Endothelial cell of umbilical vein (primary cell): Measurements from ENCODE around the gene IGSF1. TPM values are rescaled to one million over a fixed set of nuclear protein-coding genes. Genes with fewer than 3 reads are reported as not detected.

Experiments
- BruUV-seq: library from RNA; stranded (reverse); fragments of 400-500 nt; replicated peaks from 2 replicates; lab custom pipeline; 2021; lab: Mats Ljungman, UMichigan
- CTCF ChIA-PET: fragments of 300-600, 350-600 bp; sonication (Branson Sonifier 250); formaldehyde crosslinking; loops from one replicate; lab custom pipeline; 2021; ENCODE audit warnings: antibody characterized with exemption, inconsistent platforms; lab: Charles Lee
- POLR2A ChIA-PET: fragments of 300-600, 350-600 bp; sonication (Branson Sonifier 250); formaldehyde crosslinking; loops from one replicate; lab custom pipeline; 2021; ENCODE audit warnings: antibody characterized with exemption, inconsistent platforms; lab: Charles Lee
- DNase-seq: peaks from one replicate; pipeline ENCODE4 v3.0.0-alpha.2; 2011; ENCODE audit warnings: low read depth, low spot score
- FAIRE-seq: peaks from 2 replicates; lab custom pipeline; 2011; peaks lifted over from hg19 to GRCh38; lab: Jason Lieb, UNC
- H2AFZ ChIP-seq: 2 replicates; pipeline ENCODE4 v1.6.0; 2012; ENCODE audit warnings: low read depth, low read length, control low read depth, inconsistent platforms
- H3K27ac ChIP-seq: 2 replicates; pipeline ENCODE4 v1.5.1; 2011; ENCODE audit warnings: low read depth, mild to moderate bottlenecking, control low read depth, low read length, moderate library complexity; ENCODE audit not compliant: insufficient read depth
- H3K27me3 ChIP-seq, 2 experiments: 2 replicates each; pipeline versions ENCODE4 v1.6.0 to v1.6.1; 2011; ENCODE audit warnings: low read length in 2 of 2, mixed read lengths in 1 of 2; ENCODE audit not compliant: control insufficient read depth in 2 of 2, insufficient read depth in 2 of 2
- H3K36me3 ChIP-seq, 2 experiments: 2 replicates in 1 of 2; 3 replicates in 1 of 2; pipeline ENCODE4 v1.5.1; 2011; ENCODE audit warnings: low read length in 2 of 2, mild to moderate bottlenecking in 1 of 2, moderate library complexity in 1 of 2; ENCODE audit not compliant: control insufficient read depth in 2 of 2, insufficient read depth in 2 of 2; ENCODE audit errors: extremely low read depth in 1 of 2
- H3K4me1 ChIP-seq: 3 replicates; pipeline ENCODE4 v1.5.1; 2011; ENCODE audit warnings: mild to moderate bottlenecking, low read length; ENCODE audit not compliant: control insufficient read depth, insufficient read depth; ENCODE audit errors: extremely low read depth
- H3K4me2 ChIP-seq: 2 replicates; pipeline ENCODE4 v1.6.1; 2011; ENCODE audit warnings: low read length, control low read depth, mixed read lengths; ENCODE audit not compliant: insufficient read depth
- H3K4me3 ChIP-seq, 3 experiments: fragments of 200-600 bp in 1 of 3; sonication (generic), shearing (Covaris generic) in 1 of 3; replicated peaks in 1 of 3; 2 replicates each; pipeline ENCODE4 v1.5.1; 2011 to 2016; ENCODE audit warnings: control low read depth in 3 of 3, low read length in 3 of 3, mild to moderate bottlenecking in 2 of 3, inconsistent platforms in 1 of 3, low read depth in 1 of 3, moderate library complexity in 1 of 3; ENCODE audit not compliant: insufficient read depth in 1 of 3
- H3K79me2 ChIP-seq: 2 replicates; pipeline ENCODE4 v1.6.0; 2012; ENCODE audit warnings: low read length, inconsistent platforms; ENCODE audit not compliant: control insufficient read depth, insufficient read depth
- H3K9ac ChIP-seq: replicated peaks from 2 replicates; pipeline ENCODE3; 2011; ENCODE audit warnings: low read length, control low read depth; ENCODE audit not compliant: insufficient read depth; ENCODE audit errors: extremely low read depth
- H3K9me1 ChIP-seq: replicated peaks from 3 replicates; pipeline ENCODE4 v1.6.0; 2011; ENCODE audit warnings: mild to moderate bottlenecking, low read length; ENCODE audit not compliant: control insufficient read depth, insufficient read depth; ENCODE audit errors: extremely low read depth
- H3K9me3 ChIP-seq: replicated peaks from 2 replicates; pipeline ENCODE4 v1.5.1; 2012; ENCODE audit warnings: low read length, inconsistent platforms; ENCODE audit not compliant: control insufficient read depth, insufficient read depth
- H4K20me1 ChIP-seq: replicated peaks from 2 replicates; pipeline ENCODE3; 2011; ENCODE audit warnings: mild to moderate bottlenecking, low read length; ENCODE audit not compliant: control insufficient read depth, insufficient read depth; ENCODE audit errors: extremely low read depth
- EZH2 ChIP-seq: IDR thresholded peaks from 2 replicates; pipeline ENCODE4 v1.6.1; 2012; ENCODE audit warnings: borderline replicate concordance, low read depth, mild to moderate bottlenecking, moderate library complexity, low read length, inconsistent platforms; ENCODE audit not compliant: severe bottlenecking
- FOS ChIP-seq: IDR thresholded peaks from 2 replicates; pipeline ENCODE4 v1.6.1; 2011; ENCODE audit warnings: mild to moderate bottlenecking, low read length, moderate library complexity, borderline replicate concordance; ENCODE audit not compliant: insufficient read depth
- GATA2 ChIP-seq: IDR thresholded peaks from 2 replicates; pipeline ENCODE4 v1.7.0; 2011; ENCODE audit warnings: low read depth, mild to moderate bottlenecking, moderate library complexity, mixed read lengths, low read length; ENCODE audit not compliant: insufficient read length, insufficient read depth
- JUN ChIP-seq: IDR thresholded peaks from 2 replicates; pipeline ENCODE4 v1.6.1; 2011; ENCODE audit warnings: borderline replicate concordance, low read depth; ENCODE audit not compliant: insufficient read length, insufficient read depth
- MYC ChIP-seq: IDR thresholded peaks from one replicate; pipeline ENCODE4 v1.6.1; 2011; ENCODE audit warnings: mild to moderate bottlenecking, low read depth, low read length
- POLR2A ChIP-seq: IDR thresholded peaks from 2 replicates; pipeline ENCODE4 v1.6.1; 2012; ENCODE audit warnings: low read depth, mild to moderate bottlenecking, control low read depth, low read length
- POLR2AphosphoS5 ChIP-seq: IDR thresholded peaks from 2 replicates; pipeline ENCODE4 v1.6.1; 2012; ENCODE audit warnings: low read depth, mild to moderate bottlenecking, control low read depth, low read length, moderate library complexity; ENCODE audit not compliant: insufficient read depth
- dilution Hi-C: fragments of 300-500 bp; cut with MboI; formaldehyde crosslinking; loops from one replicate; pipeline ENCODE4 v1.15.0; 2019; ENCODE audit warnings: low sequenced_read_pairs; ENCODE audit not compliant: extremely low pct_ligation_motif_present
- intact Hi-C: fragments of 100-400 bp; cut with micrococcal nuclease; formaldehyde crosslinking; loops from one replicate; pipeline ENCODE4 v1.10.0; 2022
- polyA plus RNA-seq, 4 experiments: library from polyadenylated mRNA; depleted of rRNA in 3 of 4; stranded (reverse) in 3 of 4; unstranded in 1 of 4; fragments of >200 nt; gene quantifications; 2 replicates each; pipeline versions ENCODE4 v1.2.1 to v1.2.3, GENCODE V29; 2011 to 2012; ENCODE audit warnings: missing spikeins in 1 of 4
- total RNA-seq: library from RNA; stranded (reverse); gene quantifications from 2 replicates; pipeline ENCODE4 v1.2.3, GENCODE V29; 2021
- TF ChIP-seq, protein P1 (sequence below), 2 donors: IDR thresholded peaks; 1 replicate in 1 of 2; 2 replicates in 1 of 2; pipeline ENCODE4 v1.5.1; 2011; ENCODE audit warnings: low read length in 2 of 2, mild to moderate bottlenecking in 2 of 2, moderate library complexity in 2 of 2, control low read depth in 1 of 2, inconsistent platforms in 1 of 2, low read depth in 1 of 2; ENCODE audit not compliant: insufficient read depth in 1 of 2; ENCODE audit errors: extremely low read depth in 1 of 2
- TF ChIP-seq, protein P2 (sequence below): IDR thresholded peaks from 2 replicates; pipeline ENCODE4 v1.6.1; 2011; ENCODE audit not compliant: insufficient read depth, insufficient read length

The IGSF1 gene
- total and polyA plus RNA-seq, 2 donors (not counting 3 experiments of a cell fraction or from before 2014, with no cell fraction given): not detected

GRCh38 chrX:131279197-131279596, 9.9 kb downstream of the IGSF1 start:
- Histone ChIP-seq H3K27ac (no peak overlapping the region), H3K79me2 (no peaks in the 10 kb centered on the region), H3K27me3 (no peaks in the 10 kb centered on the region), H3K4me2 (no peak overlapping the region), H3K9me3 (no peaks in the 10 kb centered on the region), H3K4me3 (no peak overlapping the region), H3K36me3 (no peaks in the 10 kb centered on the region), H2AFZ (no peak overlapping the region), H3K9ac (no peak overlapping the region), H3K4me1 (no peaks in the 10 kb centered on the region), H4K20me1 (no peaks in the 10 kb centered on the region), H3K9me1 (no peaks in the 10 kb centered on the region)
- intact Hi-C loops: no loop called here
- no peak for TF ChIP-seq MYC
- no peak for TF ChIP-seq FOS
- TF ChIP-seq POLR2AphosphoS5: no peak
- no peak for TF ChIP-seq EZH2
- FAIRE-seq (no peak), DNase-seq (no peak)
- ChIA-PET POLR2A (no interaction called here), CTCF (no interaction called here)
- dilution Hi-C loops: no loop called here
- no TSS peak for BruUV-seq

- TF ChIP-seq POLR2A: no peak
- no peak for TF ChIP-seq POLR2AphosphoS5
- no peak for TF ChIP-seq EZH2
- TF ChIP-seq JUN: no peak
- no peak for TF ChIP-seq MYC
- TF ChIP-seq, protein P1, sequence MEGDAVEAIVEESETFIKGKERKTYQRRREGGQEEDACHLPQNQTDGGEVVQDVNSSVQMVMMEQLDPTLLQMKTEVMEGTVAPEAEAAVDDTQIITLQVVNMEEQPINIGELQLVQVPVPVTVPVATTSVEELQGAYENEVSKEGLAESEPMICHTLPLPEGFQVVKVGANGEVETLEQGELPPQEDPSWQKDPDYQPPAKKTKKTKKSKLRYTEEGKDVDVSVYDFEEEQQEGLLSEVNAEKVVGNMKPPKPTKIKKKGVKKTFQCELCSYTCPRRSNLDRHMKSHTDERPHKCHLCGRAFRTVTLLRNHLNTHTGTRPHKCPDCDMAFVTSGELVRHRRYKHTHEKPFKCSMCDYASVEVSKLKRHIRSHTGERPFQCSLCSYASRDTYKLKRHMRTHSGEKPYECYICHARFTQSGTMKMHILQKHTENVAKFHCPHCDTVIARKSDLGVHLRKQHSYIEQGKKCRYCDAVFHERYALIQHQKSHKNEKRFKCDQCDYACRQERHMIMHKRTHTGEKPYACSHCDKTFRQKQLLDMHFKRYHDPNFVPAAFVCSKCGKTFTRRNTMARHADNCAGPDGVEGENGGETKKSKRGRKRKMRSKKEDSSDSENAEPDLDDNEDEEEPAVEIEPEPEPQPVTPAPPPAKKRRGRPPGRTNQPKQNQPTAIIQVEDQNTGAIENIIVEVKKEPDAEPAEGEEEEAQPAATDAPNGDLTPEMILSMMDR (IDR thresholded peaks at IDR 0.05; ENCODE audit: extremely low read depth in 1 of 2, insufficient read depth in 1 of 2, low read depth in 1 of 2, low read length in 2 of 2): no peak
- no peak for TF ChIP-seq FOS
- TF ChIP-seq GATA2: no peak
- TF ChIP-seq, protein P2, sequence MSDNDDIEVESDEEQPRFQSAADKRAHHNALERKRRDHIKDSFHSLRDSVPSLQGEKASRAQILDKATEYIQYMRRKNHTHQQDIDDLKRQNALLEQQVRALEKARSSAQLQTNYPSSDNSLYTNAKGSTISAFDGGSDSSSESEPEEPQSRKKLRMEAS: no peak
- no peaks in the 10 kb centered on the region for H3K79me2 ChIP-seq
- H4K20me1 ChIP-seq: no peaks in the 10 kb centered on the region
- no peak for DNase-seq
- no TSS peak for BruUV-seq
- no peak for FAIRE-seq
- no peaks in the 10 kb centered on the region for H3K9me1 ChIP-seq
- no peaks in the 10 kb centered on the region for H3K4me1 ChIP-seq
- no peak overlapping the region for H3K27ac ChIP-seq
- dilution Hi-C loops: no loop called here
- no peaks in the 10 kb centered on the region for H3K27me3 ChIP-seq
- CTCF ChIA-PET: interaction anchor here (0.7 kb wide), 1 partner anchor 206 kb away, joined by 4 read pairs; no protein-coding TSS in a partner anchor
- no peak overlapping the region for H3K4me3 ChIP-seq
- H2AFZ ChIP-seq: no peak overlapping the region
- H3K9ac ChIP-seq: no peak overlapping the region
- H3K9me3 ChIP-seq: no peaks in the 10 kb centered on the region
- POLR2A ChIA-PET: no interaction called here
- H3K36me3 ChIP-seq: no peaks in the 10 kb centered on the region
- intact Hi-C loops: no loop called here
- no peak overlapping the region for H3K4me2 ChIP-seq
Measured at GRCh38 chrX:131277543-131278136, 11.5 kb downstream of the IGSF1 start.
